DMS153 treated with DMSO at 0.1 percent for 48 hours (cell line): ENCODE measurements around the gene PCK1.

ENCODE experiments used
- DNase-seq: peaks from one replicate; lab custom pipeline; 2025; ENCODE audit not compliant: unreplicated experiment; lab: John Stamatoyannopoulos, UW

The PCK1 gene

DNA sequence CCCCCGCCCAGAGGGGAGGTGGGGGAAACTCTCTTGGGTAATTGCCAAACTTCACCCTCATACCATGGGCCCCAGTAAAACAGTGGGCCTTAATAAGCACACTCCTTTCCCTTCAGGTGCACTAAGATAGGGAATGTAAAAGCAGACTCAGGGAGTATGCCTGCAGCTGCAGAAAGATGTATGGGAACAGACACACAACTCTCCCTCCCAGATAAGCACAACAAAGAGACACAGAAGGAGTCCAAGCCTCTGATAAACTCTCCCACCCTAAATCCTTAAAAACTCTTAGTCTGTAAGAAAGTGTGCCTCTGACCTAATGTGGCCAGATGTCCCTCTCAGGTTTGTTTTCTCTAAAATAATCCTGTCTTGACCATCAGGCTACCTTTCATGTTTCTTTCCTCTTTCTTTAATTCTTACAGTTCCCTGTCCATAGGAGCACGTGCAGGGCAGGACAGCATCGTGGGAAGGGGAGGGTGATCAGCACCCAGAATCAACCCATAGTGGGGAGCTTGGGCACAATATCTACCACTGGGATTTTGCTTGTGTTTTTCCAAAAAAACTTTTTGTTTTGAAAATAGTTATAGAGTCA lies 24.7 kb upstream of the PCK1 start:
- no peak for DNase-seq

DNA sequence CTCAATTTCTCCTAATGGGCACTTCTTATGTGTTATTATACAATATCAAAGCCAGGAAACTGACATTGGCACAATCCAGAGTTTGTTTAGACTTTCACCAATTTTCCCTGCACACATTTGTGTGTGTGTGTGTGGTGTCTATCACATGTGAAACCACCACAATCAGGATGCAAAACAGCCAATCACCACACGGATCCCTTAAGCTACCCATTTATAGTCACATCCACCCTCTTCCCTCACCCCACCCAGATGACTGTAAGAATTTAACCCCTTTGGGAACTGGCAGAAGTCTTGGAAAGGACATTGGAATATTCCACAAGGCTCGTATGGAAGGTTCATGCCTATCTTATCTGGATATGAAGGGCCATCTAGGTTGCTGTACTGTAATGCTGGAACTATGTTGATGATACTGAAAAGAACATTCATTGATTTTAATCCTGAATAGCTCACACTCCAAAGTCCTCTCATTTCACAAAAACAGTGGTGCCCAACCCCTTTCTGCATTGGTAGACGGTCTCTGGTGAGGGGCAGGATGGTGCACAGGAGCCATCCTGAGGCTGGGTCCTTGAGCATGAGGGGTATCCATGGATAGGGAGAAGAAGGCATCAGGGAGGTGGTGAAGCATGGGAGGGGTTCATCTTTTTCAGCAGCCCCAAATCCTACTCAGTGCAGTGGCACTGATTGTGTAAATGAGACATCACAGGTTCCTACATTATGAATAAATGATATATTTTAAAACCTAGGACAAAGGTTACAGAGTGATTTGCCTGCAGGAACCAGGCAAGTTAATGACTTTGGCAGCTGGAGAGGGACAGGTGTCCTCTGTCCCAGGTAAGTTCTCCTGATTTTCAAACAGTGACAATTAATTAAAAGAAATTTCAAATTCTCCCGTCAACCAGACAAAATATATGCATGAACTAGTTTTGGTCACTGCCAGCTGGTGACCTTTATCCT lies 23.9 kb upstream of the PCK1 start:
- no peak for DNase-seq

DNA sequence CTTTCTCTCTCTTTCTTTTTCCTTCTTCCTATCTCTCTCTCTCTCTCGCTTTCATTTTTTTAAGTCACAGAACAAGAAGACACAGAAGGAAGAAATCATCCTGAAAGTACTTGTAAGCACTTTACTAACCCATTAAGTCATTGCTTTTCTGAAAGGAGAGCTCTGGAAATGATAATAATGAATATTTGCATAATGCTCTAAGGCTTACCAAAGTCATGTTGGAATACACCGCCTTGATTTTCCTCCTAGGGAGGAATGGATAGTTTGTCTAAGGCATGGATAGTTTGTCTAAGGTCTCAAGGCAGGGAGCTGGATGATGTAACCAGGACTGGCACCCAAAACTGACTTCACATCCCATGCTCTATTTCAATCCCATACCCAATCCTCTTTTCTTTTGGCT lies 23.1 kb upstream of the PCK1 start:
- no peak for DNase-seq

DNA sequence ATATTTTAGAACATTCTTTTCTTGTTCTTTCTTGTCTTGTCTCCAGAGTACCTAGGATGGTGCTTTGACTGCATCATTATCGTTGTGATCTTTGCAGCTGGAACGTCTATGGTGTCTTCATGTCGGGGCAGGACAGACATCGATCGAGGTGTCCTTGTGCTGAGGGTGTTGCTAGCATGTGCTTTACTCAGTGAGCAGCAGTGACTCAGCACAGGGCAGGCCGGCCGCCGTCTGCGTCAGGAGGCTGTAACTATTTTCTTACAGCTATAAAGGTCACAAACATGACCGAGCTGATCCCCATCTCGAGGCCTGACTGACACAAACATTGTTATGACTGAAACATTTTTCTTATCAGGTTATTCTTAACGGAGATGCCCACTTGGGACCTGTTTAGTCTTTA lies 21.0 kb upstream of the PCK1 start:
- DNase-seq: no peak

DNA sequence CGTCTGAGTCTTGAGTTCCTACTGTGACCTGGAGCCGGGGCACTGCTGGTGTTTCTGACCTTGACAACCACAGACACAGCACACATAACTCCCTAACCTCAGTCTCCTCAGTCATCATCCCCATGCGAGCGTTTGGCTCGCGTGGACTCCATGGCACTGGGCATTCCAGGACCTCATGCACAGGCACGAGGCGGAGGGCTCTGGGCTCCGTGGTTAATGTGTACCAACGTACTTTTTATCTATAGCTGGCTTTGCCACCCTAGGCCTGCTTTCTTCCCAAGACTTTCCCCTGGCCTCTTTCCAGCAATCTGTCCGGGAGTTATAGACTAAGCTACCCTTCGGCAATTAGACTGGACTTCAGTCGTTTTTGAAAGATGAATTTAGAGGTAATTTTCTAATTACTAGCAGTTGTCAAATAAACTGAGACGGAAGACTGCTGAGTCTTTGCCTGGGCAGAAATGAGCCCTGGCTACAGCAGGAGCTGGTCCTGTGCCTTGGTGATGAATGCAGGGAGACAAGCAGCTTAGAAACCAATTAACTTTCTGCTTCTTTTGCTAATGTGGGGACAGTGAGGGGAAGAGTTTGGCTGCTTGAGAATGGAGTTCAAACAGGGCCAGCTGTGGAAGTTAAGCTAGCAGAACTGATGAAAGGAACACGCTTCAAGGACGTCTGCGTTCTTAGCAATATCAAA lies 19.9 kb upstream of the PCK1 start:
- DNase-seq: no peak

DNA sequence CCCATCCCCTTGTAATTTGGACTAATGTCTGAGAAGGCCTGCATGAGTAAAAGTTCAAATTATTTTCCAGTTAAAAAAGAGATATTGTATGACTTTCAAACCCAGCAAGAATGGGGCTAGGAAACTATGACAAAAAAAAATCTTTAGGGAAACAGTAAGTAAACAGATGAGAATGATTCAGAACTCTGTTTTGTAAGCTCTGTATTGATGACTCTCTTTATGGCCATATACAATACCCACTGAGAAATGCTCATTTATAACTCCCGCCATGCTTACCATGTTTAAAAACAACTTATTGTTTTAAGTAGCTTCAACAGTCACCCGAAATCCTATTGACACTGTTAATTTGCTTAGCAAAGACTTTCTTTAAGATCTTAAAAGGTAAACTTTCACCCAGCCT lies 17.2 kb upstream of the PCK1 start:
- DNase-seq: no peak

DNA sequence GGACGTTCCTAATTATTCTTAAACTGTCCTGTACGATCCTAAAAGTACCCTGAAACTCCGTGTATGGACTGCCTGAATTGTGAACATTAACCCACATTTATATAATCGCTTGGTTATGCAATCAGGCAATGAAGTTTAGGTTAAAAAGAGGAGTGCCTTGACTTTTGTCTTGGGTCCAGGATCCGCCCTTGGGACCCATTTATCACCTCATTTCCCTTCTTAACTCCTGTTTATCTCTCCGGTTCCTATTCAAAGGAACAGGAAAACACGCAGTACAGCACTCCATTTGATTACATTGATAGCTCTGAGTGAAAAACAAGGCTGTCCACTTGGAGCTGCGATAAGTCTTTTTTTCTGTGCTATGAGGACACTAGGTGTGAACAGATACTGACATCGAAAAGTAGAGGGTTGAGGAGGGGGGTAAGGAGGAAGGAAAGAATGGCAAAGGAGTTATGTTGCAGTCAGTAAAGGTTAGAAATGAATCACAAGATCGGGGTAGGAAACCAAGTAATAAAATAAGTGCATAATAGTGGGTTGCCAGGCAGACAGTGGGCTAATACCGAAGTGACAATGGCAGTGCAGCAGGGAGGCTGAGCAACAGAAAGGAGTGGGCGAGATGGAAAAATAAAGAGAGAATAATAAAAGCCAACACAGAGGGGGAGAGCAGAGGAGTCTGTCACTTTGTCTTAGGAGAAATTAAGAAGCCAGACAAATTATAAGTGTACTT lies 15.9 kb upstream of the PCK1 start:
- no peak for DNase-seq

DNA sequence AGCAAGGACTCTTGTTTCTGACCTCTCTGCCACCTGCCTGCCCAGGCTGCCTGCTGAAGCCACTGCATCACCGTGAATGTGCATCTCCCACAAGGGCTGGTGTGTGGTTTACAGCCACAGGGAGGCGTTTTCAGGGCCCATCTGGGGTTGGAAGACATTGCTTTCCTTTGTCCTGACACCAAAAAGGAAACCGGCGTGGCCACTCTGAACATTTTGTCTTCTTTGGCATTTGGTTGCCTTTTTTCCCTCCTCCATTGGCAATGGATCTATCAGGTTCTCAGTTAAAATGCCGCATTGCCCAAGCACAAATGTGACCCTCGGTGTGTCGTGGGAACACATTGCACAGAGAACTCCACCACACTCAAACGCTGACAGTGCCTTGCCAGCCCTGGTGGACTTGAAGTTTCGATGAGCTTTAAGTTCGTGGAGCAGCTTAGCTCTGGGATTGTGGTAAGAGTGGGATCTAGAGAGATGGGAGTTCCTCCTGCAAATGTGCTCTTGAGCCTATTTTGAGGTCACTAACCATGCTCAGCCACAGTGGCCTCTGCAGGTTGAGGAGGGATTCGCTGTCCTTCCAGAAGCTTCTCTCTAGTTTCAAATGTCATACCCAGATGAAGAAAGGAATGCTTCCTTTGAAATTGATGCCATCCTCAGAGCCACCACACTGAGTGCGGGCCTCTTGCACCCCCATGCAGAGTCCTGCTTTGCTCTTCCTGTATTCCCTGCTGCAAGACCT lies 14.8 kb upstream of the PCK1 start:
- DNase-seq: no peak

DNA sequence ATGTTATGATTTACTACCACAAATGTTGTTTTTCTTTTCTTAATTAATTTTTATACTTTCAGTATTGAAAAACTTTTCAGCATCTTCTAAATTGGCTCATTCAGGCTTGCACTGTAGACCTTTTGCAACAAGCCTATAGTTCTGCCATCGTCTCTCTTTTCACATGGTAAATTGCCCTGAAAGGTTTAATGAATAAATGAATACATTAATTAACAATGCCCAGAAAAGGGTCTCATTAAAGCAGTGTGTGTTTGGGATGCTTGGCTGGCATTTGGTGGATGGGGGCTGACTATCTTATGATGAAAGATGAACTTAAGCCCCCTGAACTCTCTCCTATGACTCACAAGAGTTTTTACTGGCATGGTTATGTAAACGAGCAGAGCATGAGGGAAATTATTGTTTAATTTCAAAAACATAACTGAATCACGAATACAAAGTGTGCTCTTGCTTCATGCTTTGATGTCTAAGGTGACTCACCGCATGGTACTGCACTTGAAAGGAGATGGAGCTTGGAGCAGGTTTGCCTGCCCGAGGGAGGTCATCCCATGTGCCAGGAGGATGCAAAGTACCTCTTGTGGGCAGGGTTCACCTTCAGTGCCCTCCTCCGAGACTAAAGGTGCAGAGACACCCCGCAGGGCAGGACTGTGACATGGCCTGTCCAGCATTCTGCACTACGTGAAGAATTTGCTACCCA lies 13.8 kb upstream of the PCK1 start:
- no peak for DNase-seq

DNA sequence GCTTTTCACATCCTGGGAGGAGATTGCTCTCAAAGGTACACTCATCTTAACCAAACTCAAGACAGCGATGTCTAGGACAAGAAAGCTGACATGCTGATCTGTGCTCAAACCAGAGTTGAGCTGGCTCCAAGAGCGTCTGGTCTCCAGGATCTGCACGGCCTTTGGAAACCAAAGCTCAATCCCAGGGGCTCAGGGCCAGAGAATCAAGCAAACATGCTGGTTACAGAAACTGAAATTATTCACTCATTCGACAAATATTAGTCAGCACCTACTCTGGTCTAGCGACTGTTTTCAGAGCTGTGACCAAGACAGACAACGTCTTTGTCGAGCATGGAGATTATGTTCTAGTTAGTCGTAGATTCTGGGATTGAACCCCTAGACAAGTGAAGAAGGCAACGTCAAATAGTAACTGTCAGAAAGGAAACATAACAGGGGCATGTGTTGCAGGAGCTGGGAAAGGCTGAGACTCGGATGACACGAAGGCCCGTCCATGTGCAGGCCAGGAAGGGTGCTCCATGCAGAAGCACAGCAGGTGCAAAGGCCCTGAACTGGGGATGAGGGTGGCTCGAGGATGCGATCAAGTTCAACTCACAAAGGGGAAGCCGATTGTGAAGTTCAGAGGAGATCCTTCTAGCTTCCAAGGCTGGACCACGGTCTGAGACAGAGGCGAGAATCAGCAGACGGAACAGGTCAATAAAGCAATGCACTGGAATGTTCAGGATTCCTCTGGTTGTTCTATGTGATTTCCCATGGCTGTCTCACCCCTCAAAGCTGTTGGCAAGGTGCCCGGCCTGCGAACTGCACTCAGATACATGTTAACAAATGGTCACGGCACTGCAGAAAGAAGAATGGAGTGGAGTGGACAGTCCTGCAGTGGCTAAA lies 12.5 kb upstream of the PCK1 start:
- DNase-seq: no peak

DNA sequence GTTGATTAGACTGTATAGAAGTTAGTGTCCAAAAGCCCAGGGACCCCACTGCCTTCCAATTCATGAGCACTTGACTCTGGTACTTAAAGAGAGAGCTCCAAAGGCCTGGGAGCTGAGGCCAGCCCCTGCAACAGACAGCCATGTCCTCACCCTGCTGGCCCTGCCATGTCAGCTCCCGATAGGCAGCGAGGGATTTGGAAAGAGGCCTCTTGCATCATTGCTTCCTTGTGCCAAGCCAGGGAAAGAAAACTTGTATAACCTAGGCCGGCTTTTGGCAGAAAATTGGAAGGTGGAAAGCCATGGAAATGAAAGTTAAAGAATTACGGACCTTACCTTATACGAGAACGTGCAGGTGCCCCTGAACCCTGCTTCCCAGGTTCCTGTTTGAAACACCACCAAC lies 8.4 kb upstream of the PCK1 start:
- DNase-seq: no peak

DNA sequence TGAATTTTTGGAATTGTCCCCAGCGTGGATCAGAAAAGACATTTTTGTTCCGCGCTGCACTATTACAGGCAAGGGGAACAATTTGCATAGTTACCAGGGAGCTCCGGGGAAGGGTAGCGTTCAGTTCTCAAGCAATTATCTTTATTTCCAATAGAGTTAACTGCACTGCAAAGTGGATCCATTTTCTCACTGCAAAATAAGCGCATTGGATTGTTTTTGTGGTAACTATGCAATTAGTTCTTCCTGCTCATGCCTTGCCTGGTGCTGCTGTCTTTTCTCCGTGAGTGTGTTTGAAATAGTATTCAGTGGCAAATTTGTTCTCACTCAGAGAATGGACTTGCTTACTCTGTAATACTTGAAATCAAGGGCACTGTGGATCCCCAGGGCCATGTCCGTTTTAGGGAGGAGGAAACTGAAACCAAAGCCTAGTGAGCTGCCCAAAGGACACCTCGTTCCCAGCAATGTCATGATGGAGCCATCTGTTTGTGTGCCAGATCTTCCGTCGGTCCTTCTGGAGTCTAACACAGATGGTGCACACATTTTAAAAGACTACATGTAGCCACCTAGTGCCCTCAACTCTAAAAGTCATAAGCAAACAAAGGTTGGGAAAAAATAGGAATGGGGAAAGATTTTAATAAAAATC lies 7.4 kb upstream of the PCK1 start:
- DNase-seq: no peak

DNA sequence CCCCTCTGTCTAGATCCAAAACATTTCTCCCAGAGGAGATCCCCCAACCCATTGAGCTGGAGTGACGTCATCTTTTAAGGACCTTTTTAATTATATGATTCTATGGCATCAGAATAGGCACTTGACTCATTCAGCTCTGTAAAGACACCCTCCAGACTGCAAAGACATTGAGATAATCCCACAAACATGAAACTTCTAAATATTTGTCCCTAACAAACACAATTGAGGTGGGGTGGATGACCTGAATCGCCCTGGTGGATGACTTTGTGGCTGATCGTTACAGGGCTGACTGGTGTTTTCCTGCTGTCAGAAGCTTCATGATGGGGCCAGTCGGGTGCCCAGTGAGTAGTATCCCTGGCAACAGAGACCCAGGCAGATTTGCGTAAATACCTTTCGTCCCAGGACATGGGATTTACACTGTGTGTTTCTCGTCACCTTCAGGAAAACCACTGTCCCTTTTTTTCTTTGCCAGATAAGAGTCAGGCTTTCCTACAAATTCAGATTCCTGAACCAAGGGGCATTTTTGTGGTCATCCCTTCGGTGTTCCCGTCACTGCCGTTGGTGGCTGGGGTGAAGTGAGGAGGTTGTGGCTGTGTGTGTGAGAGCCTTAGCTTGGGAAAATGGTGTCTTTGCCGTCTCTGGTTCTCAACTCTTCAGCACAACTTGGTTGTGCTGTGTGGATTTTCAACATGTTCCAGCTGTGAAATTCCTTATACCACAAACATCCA lies 5.3 kb upstream of the PCK1 start:
- DNase-seq: no peak

DNA sequence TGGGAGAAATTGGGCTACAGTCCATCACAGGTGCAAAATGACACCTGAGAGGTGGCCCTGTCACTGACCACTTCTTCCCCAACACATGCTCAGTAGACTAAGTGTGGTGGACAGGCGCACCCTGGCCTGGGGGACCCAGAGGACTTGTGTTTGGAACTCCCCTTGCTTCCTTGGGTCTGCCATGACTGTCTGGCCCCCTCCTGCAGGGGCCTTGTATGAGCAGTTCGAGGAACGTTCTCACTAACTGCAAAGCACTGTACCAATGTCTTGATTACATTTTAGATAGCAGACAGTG lies 4.0 kb upstream of the PCK1 start:
- no peak for DNase-seq

DNA sequence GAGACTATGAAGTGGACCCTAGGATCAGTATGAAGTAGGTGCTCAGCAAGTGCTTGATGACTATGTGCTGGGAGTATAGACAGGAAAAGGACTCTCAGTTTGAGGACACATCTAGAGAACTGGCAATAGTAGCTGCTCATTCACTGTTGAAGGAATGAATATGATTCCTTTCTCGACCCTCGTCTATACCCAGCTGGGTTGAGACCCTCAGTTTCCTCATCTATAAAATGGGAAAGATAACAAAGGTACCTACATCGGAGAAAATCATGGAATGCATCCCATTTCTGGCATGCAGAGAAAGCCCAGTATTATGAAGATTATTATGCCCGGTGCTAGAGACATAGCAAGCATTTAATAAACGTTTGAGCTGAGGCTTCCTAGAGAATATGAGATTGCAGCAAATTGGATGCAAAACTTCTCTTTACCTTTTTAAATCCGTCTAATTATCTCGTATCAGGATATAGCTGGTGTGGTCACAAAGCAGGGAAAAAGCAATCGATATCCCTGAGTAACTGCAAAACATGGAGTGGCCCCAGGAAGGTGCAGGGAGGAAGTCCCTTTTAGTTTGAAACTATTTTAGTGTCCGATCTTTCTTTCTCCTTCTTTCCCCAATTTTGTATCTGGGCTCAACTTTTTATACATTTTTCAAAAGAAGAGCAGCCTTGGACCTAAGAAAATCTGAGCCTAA lies 2.8 kb upstream of the PCK1 start:
- DNase-seq: no peak

DNA sequence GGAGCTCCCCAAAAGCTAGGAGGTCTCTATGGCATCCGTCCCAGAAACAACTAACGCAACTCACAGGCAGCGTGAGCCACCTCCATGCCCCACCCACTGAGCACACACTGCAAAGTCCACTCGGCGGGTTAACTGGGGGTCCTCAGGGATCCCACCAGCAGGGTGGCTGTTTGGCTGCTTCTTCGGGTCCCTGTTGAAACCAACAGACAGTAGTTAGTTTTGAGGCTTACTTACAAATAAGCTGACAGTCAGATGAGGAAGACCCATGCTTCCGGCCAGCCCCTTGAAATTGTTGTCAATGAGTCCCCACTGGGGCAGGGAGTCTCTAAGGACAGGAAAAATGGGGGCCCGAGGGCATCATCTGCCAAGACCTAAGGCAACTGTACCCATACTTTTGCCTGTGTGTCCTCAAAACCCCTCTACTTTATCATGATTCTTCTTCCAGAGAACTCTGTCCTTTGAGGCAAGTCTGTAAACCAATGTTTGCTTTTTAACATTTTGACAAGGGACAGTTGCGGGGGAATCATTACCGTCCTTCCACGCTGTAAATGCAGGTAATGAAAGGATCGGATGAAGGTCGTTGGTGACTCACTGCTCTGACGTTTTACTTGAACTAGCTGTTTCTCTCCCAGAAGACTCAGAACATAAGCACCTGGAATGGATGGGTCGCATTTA lies 2.2 kb upstream of the PCK1 start:
- no peak for DNase-seq

DNA sequence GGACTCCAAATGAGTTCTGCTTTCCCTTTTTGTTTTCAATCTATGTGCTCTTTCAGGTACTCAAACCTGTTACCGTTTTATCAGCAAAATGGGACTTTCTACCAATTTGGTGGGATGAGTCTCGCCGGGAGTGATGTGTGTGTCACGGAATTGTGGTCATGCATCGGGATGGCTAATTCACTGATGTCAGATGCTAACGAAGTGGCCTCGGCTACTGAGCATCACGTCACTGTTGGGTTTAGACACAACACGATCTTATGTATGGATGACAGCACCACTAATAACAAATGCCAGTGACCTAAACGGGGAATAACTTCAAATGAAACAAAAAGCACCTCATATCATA lies 1.6 kb upstream of the PCK1 start:
- DNase-seq: no peak
